Effector CD4-positive, alpha-beta T cell (primary cell): ENCODE data around the gene ANKS1B.
"Not testable (repeated sequence)": the region's sequence is repeated elsewhere in the genome, so short reads cannot be mapped to it uniquely, and the experiment has no call there.

Source experiments
- DNase-seq: peaks from one replicate; pipeline ENCODE4 v3.0.0-alpha.2; 2020

The ANKS1B gene

GRCh38 chr12:98990648-98991047, 994.1 kb downstream of the ANKS1B start:
- no peak for DNase-seq

- no peak for DNase-seq
Observed at GRCh38 chr12:98985156-98985555, 999.6 kb downstream of the ANKS1B start.

- DNase-seq, result no peak
Observed at GRCh38 chr12:98983647-98984046, 1001.1 kb downstream of the ANKS1B start.

- no peak for DNase-seq
Observed at GRCh38 chr12:98980508-98980907, 1004.2 kb downstream of the ANKS1B start.

- no peak for DNase-seq
Observed at GRCh38 chr12:98977186-98977585, 1007.5 kb downstream of the ANKS1B start.

- no peak for DNase-seq
Observed at GRCh38 chr12:98974767-98975381, 1009.9 kb downstream of the ANKS1B start.

- DNase-seq, result no peak
Observed at GRCh38 chr12:98973395-98973794, 1011.3 kb downstream of the ANKS1B start.

- no peak for DNase-seq
Observed at GRCh38 chr12:98970950-98971349, 1013.8 kb downstream of the ANKS1B start.

GRCh38 chr12:98970210-98970609, 1014.5 kb downstream of the ANKS1B start:
- no peak for DNase-seq

GRCh38 chr12:98968896-98969295, 1015.8 kb downstream of the ANKS1B start:
- DNase-seq, result no peak

GRCh38 chr12:98957135-98957534, 1027.6 kb downstream of the ANKS1B start:
- not testable (repeated sequence) for DNase-seq

- DNase-seq, result no peak
Observed at GRCh38 chr12:98955284-98955683, 1029.5 kb downstream of the ANKS1B start.

- no peak for DNase-seq
Observed at GRCh38 chr12:98954506-98954905, 1030.2 kb downstream of the ANKS1B start.

GRCh38 chr12:98951406-98951805, 1033.3 kb downstream of the ANKS1B start:
- DNase-seq, result no peak

GRCh38 chr12:98948343-98948949, 1036.3 kb downstream of the ANKS1B start:
- no peak for DNase-seq

GRCh38 chr12:98945864-98946263, 1038.9 kb downstream of the ANKS1B start:
- DNase-seq, result no peak

GRCh38 chr12:98939926-98940325, 1044.8 kb downstream of the ANKS1B start:
- DNase-seq, result no peak

GRCh38 chr12:98939350-98939749, 1045.4 kb downstream of the ANKS1B start:
- no peak for DNase-seq

- DNase-seq, result no peak
Observed at GRCh38 chr12:98935847-98936246, 1048.9 kb downstream of the ANKS1B start.

GRCh38 chr12:98922871-98923270, 1061.9 kb downstream of the ANKS1B start:
- DNase-seq, result no peak

- no peak for DNase-seq
Observed at GRCh38 chr12:98918176-98918863, 1066.4 kb downstream of the ANKS1B start.

- no peak for DNase-seq
Observed at GRCh38 chr12:98916106-98916505, 1068.6 kb downstream of the ANKS1B start.

GRCh38 chr12:98912401-98912974, 1072.2 kb downstream of the ANKS1B start:
- DNase-seq, result no peak

GRCh38 chr12:98911396-98911795, 1073.3 kb downstream of the ANKS1B start:
- DNase-seq, result no peak
